ENCODE measurements around the gene KIF1A. TPM values are rescaled to one million over a fixed set of nuclear protein-coding genes. Genes with fewer than 3 reads are reported as not detected.

The KIF1A gene
- total and polyA plus RNA-seq, 2 of the 8 experiments (the other 6 are each of a cell fraction or from before 2014, with no cell fraction given), result 61.3 to 281 TPM

GRCh38 chr2:240852671-240853314 lies 32.8 kb upstream of the KIF1A start:
- Histone ChIP-seq H3K4me2 (ENCODE audit: insufficient read depth in 1 of 2, low read depth in 2 of 2, low read length in 2 of 2) (no peak overlapping the region), H3K4me1 (replicated peaks in 1 of 4; ENCODE audit: control insufficient read depth in 3 of 4, insufficient read depth in 4 of 4, low read length in 3 of 4) (no peaks in the 10 kb centered on the region; a peak in 1 of 7 replicates), H2AK5ac (ENCODE audit: low read depth, low read length) (no peak overlapping the region), H3K79me2 (ENCODE audit: control insufficient read depth in 1 of 2, insufficient read depth in 2 of 2, low read length in 2 of 2) (no peaks in the 10 kb centered on the region), H3K23ac (ENCODE audit: insufficient read length) (no peak overlapping the region), H2BK5ac (ENCODE audit: low read depth, low read length) (no peak overlapping the region), H2BK12ac (ENCODE audit: low read depth, low read length) (no peak overlapping the region), H3K56ac (replicated peaks; ENCODE audit: insufficient read length, low read depth, low read length) (no peak overlapping the region), H2BK15ac (ENCODE audit: low read length) (peak overlapping the region; percentile 16; the same call in 1 of the 2 replicates), H2BK120ac (replicated peaks; ENCODE audit: low read depth, low read length) (no peak overlapping the region), H3K18ac (ENCODE audit: extremely low read depth, low read length) (no peak overlapping the region), H3K9ac (replicated peaks in 1 of 4; ENCODE audit: extremely low read depth in 1 of 4, low read depth in 3 of 4, low read length in 3 of 4) (no peak overlapping the region), H3K79me1 (ENCODE audit: low read depth, low read length) (no peaks in the 10 kb centered on the region), H3K4ac (replicated peaks; ENCODE audit: insufficient read length, low read depth, low read length) (no peak overlapping the region), H3K14ac (ENCODE audit: insufficient read length) (no peak overlapping the region), H4K91ac (replicated peaks; ENCODE audit: insufficient read length, low read length) (no peak overlapping the region), H4K8ac (ENCODE audit: extremely low read depth, insufficient read depth, low read length) (0 out of 2 replicates have a peak overlapping the region, but pooled peaks have one; percentile 78), H3K27me3 (replicated peaks in 1 of 4; ENCODE audit: control insufficient read depth in 3 of 4, extremely low read depth in 1 of 4, insufficient read depth in 3 of 4, low read length in 3 of 4) (no peaks in the 10 kb centered on the region), H2AFZ (ENCODE audit: low read length) (no peak overlapping the region), H3K23me2 (ENCODE audit: low read depth, low read length) (no peaks in the 10 kb centered on the region), H3K9me3 (ENCODE audit: insufficient read depth in 2 of 2, low read depth in 1 of 2, low read length in 1 of 2) (peaks cover 0 to 7% of the 10 kb centered on the region in 2 experiments; a peak in 1 of 4 replicates), H3K36me3 (ENCODE audit: control insufficient read depth in 2 of 4, insufficient read depth in 4 of 4, low read length in 3 of 4) (no peaks in the 10 kb centered on the region), H3K27ac (ENCODE audit: low read depth, low read length) (no peak overlapping the region), H2BK20ac (ENCODE audit: low read length) (no peak overlapping the region), H3K4me3 (ENCODE audit: extremely low read depth in 1 of 4, insufficient read depth in 2 of 4, low read depth in 3 of 4, low read length in 4 of 4) (no peak overlapping the region), H4K5ac (ENCODE audit: insufficient read length, low read depth, low read length) (no peak overlapping the region), H4K20me1 (replicated peaks in 1 of 2; ENCODE audit: control insufficient read depth in 1 of 2, insufficient read depth in 2 of 2, low read length in 2 of 2) (no peaks in the 10 kb centered on the region)
- CTCF ChIA-PET (ENCODE audit: partially characterized antibody), result interaction anchor here (1.0 to 2.7 kb wide), 6 partner anchors 8 to 225 kb away, joined by 3 to 20 read pairs (median 13); partner anchors contain the start of gene AGXT
- no peak for FAIRE-seq
- 86% methylated on average over 15 of the region's 15 CpGs; no CpG with 5 or more reads in 1 of the 2 experiments for WGBS, 2 experiments (ENCODE audit: extremely low coverage in 1 of 2, insufficient coverage in 1 of 2, insufficient read length in 1 of 2, insufficient replicate concordance in 2 of 2, low coverage in 1 of 2, low lambda C conversion rate in 2 of 2, missing lambda C conversion rate in 1 of 2)
- POLR2A ChIA-PET (ENCODE audit: partially characterized antibody), result no interaction called here
- no peak for DNase-seq (ENCODE audit: low read depth in 1 of 2, low spot score in 2 of 2)
- no peak for TF ChIP-seq NRF1 (IDR thresholded peaks at IDR 0.05; ENCODE audit: low read depth, low read length)
- TF ChIP-seq EP300 (IDR thresholded peaks at IDR 0.05; ENCODE audit: borderline replicate concordance in 1 of 2, low read depth in 2 of 2, low read length in 2 of 2), result no peak
- TF ChIP-seq SP2 (IDR thresholded peaks at IDR 0.05; ENCODE audit: low read length), result no peak
- TF ChIP-seq RBBP5 (IDR thresholded peaks at IDR 0.05; ENCODE audit: borderline replicate concordance, low read depth, low read length), result no peak
- no peak for TF ChIP-seq YY1 (IDR thresholded peaks at IDR 0.05; ENCODE audit: low read depth, low read length)
- TF ChIP-seq CHD2 (IDR thresholded peaks at IDR 0.05; ENCODE audit: low read length), result no peak
- TF ChIP-seq TCF12 (IDR thresholded peaks at IDR 0.05; ENCODE audit: low read depth, low read length), result no peak
- TF ChIP-seq KDM1A (IDR thresholded peaks at IDR 0.05; ENCODE audit: borderline replicate concordance, low read length), result no peak
- no peak for TF ChIP-seq RFX5 (IDR thresholded peaks at IDR 0.05; ENCODE audit: borderline replicate concordance, low read depth, low read length)
- no peak for TF ChIP-seq ZNF274 (IDR thresholded peaks at IDR 0.05; ENCODE audit: borderline replicate concordance, extremely low read depth, low read length)
- TF ChIP-seq JUN (IDR thresholded peaks at IDR 0.05; ENCODE audit: low read depth, low read length), result no peak
- TF ChIP-seq FOSL1 (IDR thresholded peaks at IDR 0.05; ENCODE audit: insufficient read depth, low read depth, low read length), result no peak
- no peak for TF ChIP-seq SIRT6 (IDR thresholded peaks at IDR 0.05; ENCODE audit: low read length)
- no peak for TF ChIP-seq CHD1 (IDR thresholded peaks at IDR 0.05; ENCODE audit: low read depth, low read length)
